Ascending aorta (tissue), 2 donors: ENCODE data around the gene SLC6A3. TPM values are rescaled to one million over a fixed set of nuclear protein-coding genes. Genes with fewer than 3 reads are reported as not detected.

Source experiments
- DNase-seq, 2 donors: peaks; one replicate each; pipeline ENCODE4 v3.0.0-alpha.2; 2019; ENCODE audit warnings: low spot score in 2 of 2
- H3K27ac ChIP-seq, 2 donors: fragments of 200-600 bp; sonication (generic); one replicate each; pipeline ENCODE4 v1.5.1; 2016 to 2017; ENCODE audit warnings: mild to moderate bottlenecking in 1 of 2
- H3K27me3 ChIP-seq: fragments of 200-600 bp; sonication (generic); one replicate; pipeline ENCODE4 v1.5.1; 2017
- H3K36me3 ChIP-seq, 2 donors: fragments of 200-600 bp; sonication (generic); one replicate each; pipeline ENCODE4 v1.5.1; 2016
- H3K4me1 ChIP-seq, 2 donors: fragments of 200-600 bp; sonication (generic); one replicate each; pipeline ENCODE4 v1.5.1; 2016 to 2017; ENCODE audit warnings: mild to moderate bottlenecking in 1 of 2
- H3K4me3 ChIP-seq, 2 donors: fragments of 200-600 bp; sonication (generic); one replicate each; pipeline ENCODE4 v1.5.1; 2016 to 2017; ENCODE audit warnings: mild to moderate bottlenecking in 1 of 2
- H3K9me3 ChIP-seq, 2 donors: fragments of 200-600 bp; sonication (generic); one replicate each; pipeline ENCODE4 v1.5.1; 2016
- intact Hi-C: fragments of 100-400 bp; cut with DNase I; formaldehyde crosslinking; loops from one replicate; pipeline ENCODE4 v1.15.1; 2023
- total RNA-seq: library from RNA; depleted of rRNA; stranded (reverse); fragments of >200 nt; gene quantifications from one replicate; pipeline ENCODE4 v1.1.0, GENCODE V29; 2016
- TF ChIP-seq, protein P1 (sequence below), 3 experiments: fragments of 200-600 bp in 2 of 3; fragments of 450-650 bp in 1 of 3; sonication (generic) in 2 of 3; IDR thresholded peaks; one replicate each; pipeline ENCODE4 v1.5.1; 2016 to 2019; ENCODE audit warnings: antibody characterized with exemption in 3 of 3, mild to moderate bottlenecking in 1 of 3, moderate library complexity in 1 of 3

SLC6A3 gene
- total RNA-seq, 1 donor from 2014 or later = not detected

- no peak overlapping the region for H3K4me3 ChIP-seq
- TF ChIP-seq, protein P1, sequence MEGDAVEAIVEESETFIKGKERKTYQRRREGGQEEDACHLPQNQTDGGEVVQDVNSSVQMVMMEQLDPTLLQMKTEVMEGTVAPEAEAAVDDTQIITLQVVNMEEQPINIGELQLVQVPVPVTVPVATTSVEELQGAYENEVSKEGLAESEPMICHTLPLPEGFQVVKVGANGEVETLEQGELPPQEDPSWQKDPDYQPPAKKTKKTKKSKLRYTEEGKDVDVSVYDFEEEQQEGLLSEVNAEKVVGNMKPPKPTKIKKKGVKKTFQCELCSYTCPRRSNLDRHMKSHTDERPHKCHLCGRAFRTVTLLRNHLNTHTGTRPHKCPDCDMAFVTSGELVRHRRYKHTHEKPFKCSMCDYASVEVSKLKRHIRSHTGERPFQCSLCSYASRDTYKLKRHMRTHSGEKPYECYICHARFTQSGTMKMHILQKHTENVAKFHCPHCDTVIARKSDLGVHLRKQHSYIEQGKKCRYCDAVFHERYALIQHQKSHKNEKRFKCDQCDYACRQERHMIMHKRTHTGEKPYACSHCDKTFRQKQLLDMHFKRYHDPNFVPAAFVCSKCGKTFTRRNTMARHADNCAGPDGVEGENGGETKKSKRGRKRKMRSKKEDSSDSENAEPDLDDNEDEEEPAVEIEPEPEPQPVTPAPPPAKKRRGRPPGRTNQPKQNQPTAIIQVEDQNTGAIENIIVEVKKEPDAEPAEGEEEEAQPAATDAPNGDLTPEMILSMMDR (IDR thresholded peaks at IDR 0.05) = no peak
- H3K9me3 ChIP-seq = peaks cover 17 to 31% of the 10 kb centered on the region in 2 donors
- no peaks in the 10 kb centered on the region for H3K27me3 ChIP-seq
- peak in 1 of 2 donors; percentile 50 for DNase-seq
- no peaks in the 10 kb centered on the region for H3K36me3 ChIP-seq
- intact Hi-C loops = no loop called here
- H3K4me1 ChIP-seq = no peaks in the 10 kb centered on the region
- no peak overlapping the region for H3K27ac ChIP-seq
These were observed 15.0 kb downstream of the SLC6A3 start for GRCh38 chr5:1430121-1430795.

- no peaks in the 10 kb centered on the region for H3K4me1 ChIP-seq
- intact Hi-C loops = no loop called here
- no peak overlapping the region for H3K4me3 ChIP-seq
- peaks cover 17 to 31% of the 10 kb centered on the region in 2 donors for H3K9me3 ChIP-seq
- DNase-seq = peak in 1 of 2 donors; percentile 30
- no peak overlapping the region for H3K27ac ChIP-seq
- no peaks in the 10 kb centered on the region for H3K27me3 ChIP-seq
- TF ChIP-seq, protein P1 (IDR thresholded peaks at IDR 0.05) = no peak
- no peaks in the 10 kb centered on the region for H3K36me3 ChIP-seq
These were observed 15.7 kb downstream of the SLC6A3 start for GRCh38 chr5:1429496-1429895.

DNA sequence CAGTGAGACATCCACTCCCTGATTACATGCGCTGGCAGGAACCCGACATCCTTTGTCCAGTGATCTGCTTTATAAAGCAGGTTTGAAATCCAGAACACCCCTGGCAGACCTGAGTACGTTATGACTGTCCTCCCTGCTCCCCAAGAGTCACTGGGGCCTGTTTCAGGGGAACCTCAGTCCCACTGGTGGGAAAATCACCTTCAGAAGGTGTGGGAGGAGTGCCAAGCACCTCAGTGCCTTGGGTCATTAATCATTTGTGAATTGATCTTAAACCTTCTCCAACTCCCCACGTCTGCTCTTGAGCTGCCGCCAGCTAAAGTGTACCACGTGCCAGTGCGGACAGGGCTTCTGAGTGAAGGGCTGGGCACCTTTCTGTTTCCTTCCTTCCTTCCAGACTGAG lies 16.2 kb downstream of the SLC6A3 start:
- H3K4me1 ChIP-seq = no peaks in the 10 kb centered on the region
- no peaks in the 10 kb centered on the region for H3K27me3 ChIP-seq
- no peak overlapping the region for H3K27ac ChIP-seq
- peaks cover 17 to 31% of the 10 kb centered on the region in 2 donors for H3K9me3 ChIP-seq
- H3K36me3 ChIP-seq = no peaks in the 10 kb centered on the region
- peak in 1 of 2 donors; percentile 30 for DNase-seq
- intact Hi-C loops = no loop called here
- TF ChIP-seq, protein P1 (IDR thresholded peaks at IDR 0.05) = no peak
- no peak overlapping the region for H3K4me3 ChIP-seq

GRCh38 chr5:1428107-1428506 lies 17.1 kb downstream of the SLC6A3 start:
- no peak overlapping the region for H3K4me3 ChIP-seq
- intact Hi-C loops = no loop called here
- H3K9me3 ChIP-seq = peaks cover 17 to 31% of the 10 kb centered on the region in 2 donors
- no peaks in the 10 kb centered on the region for H3K36me3 ChIP-seq
- no peak overlapping the region for H3K27ac ChIP-seq
- H3K27me3 ChIP-seq = no peaks in the 10 kb centered on the region
- TF ChIP-seq, protein P1 (IDR thresholded peaks at IDR 0.05) = no peak
- H3K4me1 ChIP-seq = no peaks in the 10 kb centered on the region
- no peak for DNase-seq

DNA sequence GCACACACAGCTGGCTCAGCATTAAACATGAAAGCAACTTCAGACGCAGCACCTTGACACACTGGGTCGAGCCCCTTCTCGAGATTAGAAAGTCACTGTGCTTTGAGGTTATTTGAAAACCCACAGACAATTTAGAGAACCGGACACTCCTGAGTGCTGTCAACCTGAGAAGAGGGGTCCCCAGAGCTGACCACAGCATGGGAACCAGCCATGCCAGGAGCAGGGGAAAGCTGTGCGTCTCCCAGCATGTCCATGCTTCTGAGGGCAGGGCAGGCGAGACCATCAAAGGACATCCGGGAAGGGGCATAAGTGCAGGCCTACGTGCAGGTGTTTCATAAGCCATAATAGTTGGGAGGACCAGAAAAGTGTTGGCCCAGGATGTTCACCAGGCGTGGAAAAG lies 20.5 kb downstream of the SLC6A3 start:
- no peak for DNase-seq
- H3K4me1 ChIP-seq = no peaks in the 10 kb centered on the region
- no peak overlapping the region for H3K4me3 ChIP-seq
- H3K36me3 ChIP-seq = no peaks in the 10 kb centered on the region
- no peaks in the 10 kb centered on the region for H3K27me3 ChIP-seq
- TF ChIP-seq, protein P1 (IDR thresholded peaks at IDR 0.05) = no peak
- H3K27ac ChIP-seq = no peak overlapping the region
- peaks cover 17 to 30% of the 10 kb centered on the region in 2 donors for H3K9me3 ChIP-seq
- intact Hi-C loops = no loop called here
